KOPT-K1 (cell line): Measurements from ENCODE around the gene SPSB4.
A peak's percentile ranks its signal among the peaks of the same experiment; 100 is the strongest.
"Not testable (repeated sequence)": the region's sequence is repeated elsewhere in the genome, so short reads cannot be mapped to it uniquely, and the experiment has no call there.

Experiments used
- H3K27ac ChIP-seq: fragments of 200-600 bp; sonication (generic); 2 replicates; pipeline ENCODE4 v1.5.1; 2016; ENCODE audit warnings: antibody characterized with exemption, mild to moderate bottlenecking, low read depth, low read length; ENCODE audit not compliant: poor library complexity, severe bottlenecking
- H3K36me3 ChIP-seq: fragments of 200-600 bp; sonication (generic); 2 replicates; pipeline ENCODE4 v1.5.1; 2017; ENCODE audit warnings: antibody characterized with exemption, mild to moderate bottlenecking, low read length, moderate library complexity; ENCODE audit not compliant: insufficient read depth
- H3K9me3 ChIP-seq: fragments of 200-600 bp; sonication (generic); 2 replicates; pipeline ENCODE4 v1.5.1; 2017; ENCODE audit warnings: antibody characterized with exemption, low read length, mild to moderate bottlenecking; ENCODE audit not compliant: insufficient read depth, poor library complexity, severe bottlenecking

SPSB4 gene

GRCh38 chr3:141106842-141107241, 55.7 kb downstream of the SPSB4 start:
- no peaks in the 10 kb centered on the region for H3K36me3 ChIP-seq
- no peak overlapping the region for H3K27ac ChIP-seq
- peaks cover 11% of the 10 kb centered on the region for H3K9me3 ChIP-seq

- Histone ChIP-seq H3K36me3 (no peaks in the 10 kb centered on the region), H3K27ac (no peak overlapping the region), H3K9me3 (peaks cover 11% of the 10 kb centered on the region)
Observed at GRCh38 chr3:141108039-141108438, 56.9 kb downstream of the SPSB4 start.

GRCh38 chr3:141109751-141110150, 58.6 kb downstream of the SPSB4 start:
- H3K36me3 ChIP-seq = no peaks in the 10 kb centered on the region
- peaks cover 11% of the 10 kb centered on the region for H3K9me3 ChIP-seq
- no peak overlapping the region for H3K27ac ChIP-seq

DNA sequence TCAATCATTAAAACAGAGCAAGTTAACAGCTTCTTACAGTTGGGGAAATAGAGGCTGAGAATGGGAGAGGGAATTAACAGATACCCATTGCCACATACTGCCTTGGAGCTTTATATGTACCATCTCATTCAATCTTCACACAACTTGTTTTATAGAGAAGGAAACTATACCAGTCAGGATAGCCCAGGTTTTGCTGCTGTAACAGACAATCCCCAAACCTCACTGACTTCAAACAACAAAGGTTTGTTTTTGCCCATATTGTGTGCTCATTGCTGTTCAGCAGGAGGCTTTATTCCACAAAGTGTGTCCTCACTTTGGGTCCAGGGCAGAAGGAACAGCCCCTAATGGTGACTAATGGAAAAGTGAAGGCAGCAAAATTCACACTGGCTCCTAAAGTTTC, 59.2 kb downstream of the SPSB4 start:
- H3K9me3 ChIP-seq = peaks cover 11% of the 10 kb centered on the region
- peak overlapping the region; percentile 51 for H3K27ac ChIP-seq
- no peaks in the 10 kb centered on the region for H3K36me3 ChIP-seq

- peaks cover 11% of the 10 kb centered on the region for H3K9me3 ChIP-seq
- peak overlapping the region; percentile 51 for H3K27ac ChIP-seq
Observed at GRCh38 chr3:141111364-141112155, 60.4 kb downstream of the SPSB4 start.

DNA sequence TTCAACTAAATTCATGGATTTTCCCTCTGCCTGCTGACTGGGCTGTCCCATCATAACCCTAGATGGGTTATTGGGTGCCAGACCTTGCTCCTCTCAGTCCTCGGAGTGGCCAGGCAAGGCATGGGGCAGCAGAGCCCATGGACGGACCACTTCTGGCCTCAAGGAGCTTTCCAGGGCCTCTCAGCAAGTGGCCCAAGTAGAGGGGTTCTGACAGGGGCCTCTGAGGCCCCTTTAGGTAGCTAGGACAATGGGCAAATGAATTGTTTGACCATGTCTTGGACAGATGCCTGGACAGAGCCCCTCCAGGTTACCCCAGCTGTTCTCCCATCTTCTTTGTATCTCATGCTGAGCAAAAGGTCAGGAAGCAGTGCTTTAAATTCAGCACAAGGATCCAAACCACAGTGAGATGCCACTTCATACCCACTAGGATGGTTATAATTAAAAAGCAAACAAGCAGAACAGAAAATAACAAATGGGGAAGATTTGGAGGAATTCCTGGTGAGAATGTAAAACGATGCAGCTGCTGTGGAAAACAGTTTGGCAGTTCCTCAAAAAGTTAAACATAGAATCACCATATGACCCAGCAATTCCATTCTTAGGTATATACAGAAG, 61.6 kb downstream of the SPSB4 start:
- H3K27ac ChIP-seq = no peak overlapping the region
- H3K36me3 ChIP-seq = no peaks in the 10 kb centered on the region
- H3K9me3 ChIP-seq = peaks cover 11% of the 10 kb centered on the region

More at GRCh38 chr3:141111364-141112155, 60.4 kb downstream of the SPSB4 start:
- no peaks in the 10 kb centered on the region for H3K36me3 ChIP-seq

GRCh38 chr3:141113680-141114079, 62.5 kb downstream of the SPSB4 start:
- H3K27ac ChIP-seq, H3K36me3 ChIP-seq: not testable (repeated sequence)
- H3K9me3 ChIP-seq = peaks cover 11% of the 10 kb centered on the region

- Histone ChIP-seq H3K27ac (no peak overlapping the region), H3K36me3 (no peaks in the 10 kb centered on the region), H3K9me3 (peaks cover 11% of the 10 kb centered on the region)
Observed at GRCh38 chr3:141114179-141114745, 63.1 kb downstream of the SPSB4 start.

GRCh38 chr3:141114816-141115460, 63.8 kb downstream of the SPSB4 start:
- H3K36me3 ChIP-seq = no peaks in the 10 kb centered on the region
- no peak overlapping the region for H3K27ac ChIP-seq
- peaks cover 7% of the 10 kb centered on the region for H3K9me3 ChIP-seq

- H3K27ac ChIP-seq = peak overlapping the region; percentile 10
- H3K9me3 ChIP-seq = no peaks in the 10 kb centered on the region
- H3K36me3 ChIP-seq = no peaks in the 10 kb centered on the region
Observed at GRCh38 chr3:141115789-141116541, 64.8 kb downstream of the SPSB4 start.

DNA sequence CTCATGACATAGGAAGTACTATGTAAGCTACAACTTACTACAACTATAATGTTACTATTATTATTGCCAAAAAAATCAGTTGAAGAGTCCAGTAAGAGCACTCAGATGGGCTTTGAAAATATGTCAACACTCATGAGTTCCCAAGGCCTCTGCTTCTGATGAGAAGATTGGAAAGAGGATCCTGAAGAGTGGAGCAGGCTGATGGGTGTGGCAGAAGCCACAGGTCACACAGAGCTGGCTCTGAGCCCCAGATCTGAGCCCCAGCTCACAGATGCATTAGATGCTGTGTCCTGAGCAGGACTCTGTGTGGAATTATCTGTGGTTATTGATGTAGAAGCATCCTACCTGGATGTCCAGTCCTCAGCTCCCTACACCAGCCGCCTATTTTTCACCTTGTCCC, 65.6 kb downstream of the SPSB4 start:
- no peak overlapping the region for H3K27ac ChIP-seq
- H3K9me3 ChIP-seq = no peaks in the 10 kb centered on the region
- H3K36me3 ChIP-seq = no peaks in the 10 kb centered on the region

DNA sequence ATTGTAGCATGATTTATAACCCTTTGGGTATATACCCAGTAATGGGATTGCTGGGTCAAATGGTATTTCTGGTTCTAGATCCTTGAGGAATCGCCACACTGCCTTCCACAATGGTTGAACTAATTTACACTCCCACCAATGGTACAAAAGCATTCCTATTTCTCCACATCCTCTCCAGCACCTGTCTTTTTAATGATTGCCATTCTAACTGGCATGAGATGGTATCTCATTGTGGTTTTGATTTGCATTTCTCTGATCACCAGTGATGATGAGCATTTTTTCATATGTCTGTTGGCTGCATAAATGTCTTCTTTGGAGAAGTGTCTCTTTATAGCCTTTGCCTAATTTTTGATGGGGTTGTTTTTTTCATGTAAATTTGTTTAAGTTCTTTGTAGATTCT, 66.8 kb downstream of the SPSB4 start:
- H3K36me3 ChIP-seq, H3K9me3 ChIP-seq: not testable (repeated sequence)
- peak overlapping the region; percentile 53 for H3K27ac ChIP-seq

GRCh38 chr3:141122455-141123030, 71.4 kb downstream of the SPSB4 start:
- Histone ChIP-seq H3K27ac (no peak overlapping the region), H3K36me3 (no peaks in the 10 kb centered on the region)

DNA sequence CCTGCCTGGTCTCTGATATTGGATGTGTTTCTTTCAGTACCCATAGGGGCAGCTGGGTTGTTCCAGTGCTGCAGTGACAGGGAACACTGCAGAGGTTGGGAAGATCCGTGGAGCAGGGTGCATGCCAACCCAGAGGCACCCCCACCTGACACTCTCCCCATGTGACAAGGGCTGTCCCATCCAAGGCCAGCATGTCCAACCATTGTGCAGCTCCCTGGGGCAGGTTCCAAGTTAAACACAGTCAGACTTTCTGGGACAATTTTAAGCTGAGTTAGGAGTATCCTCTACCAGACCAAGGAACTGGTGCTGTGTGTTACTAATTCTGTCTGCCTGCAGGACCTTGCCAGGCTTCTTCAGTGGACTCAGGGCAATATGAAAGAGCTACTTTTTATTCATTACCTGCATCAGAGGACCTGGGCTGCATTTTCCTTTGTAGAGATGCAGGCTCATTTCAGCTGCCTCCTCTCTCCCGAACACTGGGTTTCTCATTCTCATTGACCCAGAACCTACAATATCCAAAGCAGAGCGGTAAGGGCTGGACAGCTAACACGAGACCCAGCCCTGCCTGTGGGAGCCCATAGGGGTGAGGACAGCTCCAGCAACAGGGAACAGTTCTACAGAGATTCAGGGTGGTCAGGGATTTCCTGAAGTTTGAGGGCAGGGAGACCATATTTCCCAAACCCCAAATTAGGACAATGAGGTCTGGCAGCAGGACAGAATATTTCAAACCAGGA, 72.7 kb downstream of the SPSB4 start:
- no peaks in the 10 kb centered on the region for H3K9me3 ChIP-seq
- no peaks in the 10 kb centered on the region for H3K36me3 ChIP-seq
- no peak overlapping the region for H3K27ac ChIP-seq

More at GRCh38 chr3:141122455-141123030, 71.4 kb downstream of the SPSB4 start:
- no peaks in the 10 kb centered on the region for H3K9me3 ChIP-seq
